ENCODE data around the gene HSF4.

DNA sequence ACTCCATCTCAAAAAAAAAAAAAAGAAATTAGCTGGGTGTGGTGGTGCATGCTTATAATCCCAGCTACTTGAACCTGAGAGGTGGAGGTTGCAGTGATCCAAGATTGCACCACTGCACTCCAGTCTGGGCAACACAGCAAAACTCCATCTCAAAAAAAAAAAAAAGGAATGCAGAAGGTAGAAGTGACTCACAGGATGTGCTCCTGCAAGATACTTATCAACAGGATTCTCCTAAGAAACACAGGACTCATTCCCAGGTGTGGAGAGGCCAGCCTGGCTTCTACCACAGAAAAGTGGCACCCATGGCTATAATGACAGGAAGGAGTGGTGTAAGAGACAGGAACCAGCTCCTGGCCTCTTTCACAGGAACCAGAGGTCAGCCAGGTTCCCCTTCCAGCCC is 48.2 kb downstream of the HSF4 start:
- no peak for TF ChIP-seq POLR2A (IDR thresholded peaks at IDR 0.05; ENCODE audit: low read depth, low read length)
- no peak for TF ChIP-seq POLR2AphosphoS5 (IDR thresholded peaks at IDR 0.05; ENCODE audit: low read depth, low read length)

Measured in GM12892 (cell line).